HCT116 (cell line): ENCODE data around the gene TALDO1. TPM values are rescaled to one million over a fixed set of nuclear protein-coding genes. Genes with fewer than 3 reads are reported as not detected.

ENCODE experiments used
- ATAC-seq: fragments of 200-7000 bp; cut with Tn5 transposase; 2 replicates; pipeline ENCODE4 v1.9.1; 2020; ENCODE audit warnings: mild to moderate bottlenecking, moderate library complexity
- BruUV-seq: library from RNA; stranded (reverse); fragments of 400-500 nt; replicated peaks from 2 replicates; lab custom pipeline; 2021; lab: Mats Ljungman, UMichigan
- CTCF ChIA-PET: fragments of 300-600 bp; sonication (Branson Sonifier 250); formaldehyde crosslinking; loops from one replicate; lab custom pipeline; 2021; ENCODE audit warnings: antibody characterized with exemption; lab: Charles Lee
- POLR2A ChIA-PET: fragments of 300-600, 350-600 bp; sonication (Branson Sonifier 250); formaldehyde crosslinking; loops from one replicate; lab custom pipeline; 2021; ENCODE audit warnings: antibody characterized with exemption; lab: Charles Lee
- RAD21 ChIA-PET, 2 experiments: fragments of 300-600 bp; sonication (Branson Sonifier 250); formaldehyde crosslinking; loops; one replicate each; lab custom pipeline; 2023; ENCODE audit warnings: low total read pairs in 2 of 2; ENCODE audit not compliant: uncharacterized antibody in 2 of 2, unreplicated experiment in 2 of 2, low non-redundant PET in 1 of 2; lab: Charles Lee
- DNase-seq: peaks from one replicate; pipeline ENCODE4 v3.0.0-alpha.2; 2010; ENCODE audit warnings: low read depth, low spot score
- H2AFZ ChIP-seq: fragments of 200-600 bp; shearing (Covaris generic), sonication (generic); 2 replicates; pipeline ENCODE4 v1.6.1; 2017; ENCODE audit warnings: low read depth, mixed run types, mixed read lengths, antibody characterized with exemption, low read length; ENCODE audit not compliant: poor library complexity, severe bottlenecking
- H3K27ac ChIP-seq: 2 replicates; pipeline ENCODE4 v1.5.1; 2012; ENCODE audit warnings: low read depth, low read length
- H3K27me3 ChIP-seq: fragments of 200-600 bp; sonication (generic); 2 replicates; pipeline ENCODE4 v1.6.1; 2016; ENCODE audit warnings: mixed run types, low read length, mixed read lengths; ENCODE audit not compliant: insufficient read depth
- H3K36me3 ChIP-seq, 2 experiments: fragments of 200-500 bp in 1 of 2; fragments of 200-600 bp in 1 of 2; sonication (Bioruptor generic) in 1 of 2; sonication (generic) in 1 of 2; 2 replicates each; pipeline versions ENCODE4 v1.5.1 to v1.6.1; 2014 to 2016; ENCODE audit warnings: low read length in 2 of 2, inconsistent platforms in 1 of 2, mixed read lengths in 1 of 2, mixed run types in 1 of 2; ENCODE audit not compliant: insufficient read depth in 2 of 2, control insufficient read depth in 1 of 2
- H3K4me1 ChIP-seq, 2 experiments: fragments of 200-600 bp in 1 of 2; sonication (generic) in 1 of 2; 2 replicates each; pipeline versions ENCODE4 v1.5.1 to v1.6.1; 2012 to 2017; ENCODE audit warnings: low read length in 2 of 2, inconsistent platforms in 1 of 2, mild to moderate bottlenecking in 1 of 2, mixed read lengths in 1 of 2, mixed run types in 1 of 2, moderate library complexity in 1 of 2; ENCODE audit not compliant: insufficient read depth in 2 of 2, control insufficient read depth in 1 of 2
- H3K4me2 ChIP-seq: fragments of 200-600 bp; sonication (generic); 2 replicates; pipeline ENCODE4 v1.6.1; 2017; ENCODE audit warnings: mixed run types, low read length, mixed read lengths
- H3K4me3 ChIP-seq, 2 experiments: fragments of 200-600 bp in 1 of 2; sonication (generic) in 1 of 2; replicated peaks in 1 of 2; 2 replicates each; pipeline ENCODE4 v1.5.1; 2011 to 2016; ENCODE audit warnings: low read length in 2 of 2, control low read depth in 1 of 2, low read depth in 1 of 2, mild to moderate bottlenecking in 1 of 2, mixed read lengths in 1 of 2, mixed run types in 1 of 2
- H3K79me2 ChIP-seq: fragments of 200-600 bp; sonication (generic); 2 replicates; pipeline ENCODE4 v1.6.1; 2017; ENCODE audit warnings: mild to moderate bottlenecking, mixed run types, low read length, moderate library complexity, mixed read lengths; ENCODE audit not compliant: insufficient read depth
- H3K9ac ChIP-seq: fragments of 200-600 bp; sonication (generic); 2 replicates; pipeline ENCODE4 v1.6.1; 2016; ENCODE audit warnings: low read length, mixed read lengths
- H3K9me2 ChIP-seq: fragments of 200-600 bp; sonication (generic), shearing (Covaris generic); 2 replicates; pipeline ENCODE4 v1.6.1; 2017; ENCODE audit warnings: mixed run types, mild to moderate bottlenecking, moderate library complexity; ENCODE audit not compliant: insufficient read depth
- H3K9me3 ChIP-seq, 2 experiments: fragments of 200-500 bp in 1 of 2; fragments of 200-600 bp in 1 of 2; sonication (Bioruptor generic) in 1 of 2; sonication (generic) in 1 of 2; 2 replicates each; pipeline ENCODE4 v1.6.1; 2014 to 2017; ENCODE audit warnings: low read length in 2 of 2, mixed read lengths in 2 of 2, inconsistent platforms in 1 of 2, low read depth in 1 of 2, mild to moderate bottlenecking in 1 of 2, mixed run types in 1 of 2, moderate library complexity in 1 of 2; ENCODE audit not compliant: control insufficient read depth in 1 of 2, insufficient read depth in 1 of 2
- H4K20me1 ChIP-seq: fragments of 200-600 bp; sonication (generic), shearing (Covaris generic); 2 replicates; pipeline ENCODE4 v1.6.1; 2017; ENCODE audit warnings: mixed run types, mild to moderate bottlenecking, moderate library complexity; ENCODE audit not compliant: insufficient read depth
- CTCF ChIP-seq, 3 experiments: fragments of 200-600 bp in 1 of 3; sonication (generic) in 1 of 3; IDR thresholded peaks in 2 of 3; conservative IDR thresholded peaks in 1 of 3; 2 replicates each; pipeline ENCODE4 v1.5.1; 2012 to 2017; ENCODE audit warnings: low read depth in 2 of 3, low read length in 2 of 3, antibody characterized with exemption in 1 of 3, borderline replicate concordance in 1 of 3, control low read depth in 1 of 3, mild to moderate bottlenecking in 1 of 3, mixed read lengths in 1 of 3, mixed run types in 1 of 3, moderate library complexity in 1 of 3; ENCODE audit not compliant: insufficient read depth in 1 of 3
- EGR1 ChIP-seq: IDR thresholded peaks from 2 replicates; pipeline ENCODE4 v1.6.1; 2012; ENCODE audit warnings: low read depth
- JUND ChIP-seq: IDR thresholded peaks from 2 replicates; pipeline ENCODE4 v1.6.1; 2012
- RAD21 ChIP-seq: IDR thresholded peaks from 2 replicates; pipeline ENCODE4 v1.6.1; 2012; ENCODE audit warnings: low read depth, mild to moderate bottlenecking
- SRF ChIP-seq: IDR thresholded peaks from 2 replicates; pipeline ENCODE4 v1.6.1; 2012; ENCODE audit warnings: low read depth
- YY1 ChIP-seq: IDR thresholded peaks from 2 replicates; pipeline ENCODE4 v1.6.1; 2011; ENCODE audit warnings: low read length, low read depth, moderate library complexity, mild to moderate bottlenecking; ENCODE audit not compliant: insufficient replicate concordance; ENCODE audit errors: extremely low read depth
- ZBTB33 ChIP-seq: IDR thresholded peaks from 2 replicates; pipeline ENCODE4 v1.6.1; 2011; ENCODE audit warnings: mild to moderate bottlenecking, low read length, moderate library complexity; ENCODE audit not compliant: insufficient replicate concordance; ENCODE audit errors: extremely low read depth
- ZFX ChIP-seq: fragments of 450-650 bp; IDR thresholded peaks from 2 replicates; pipeline ENCODE4 v1.6.1; 2017
- ZNF274 ChIP-seq: fragments of 200-500 bp; sonication (Bioruptor generic); IDR thresholded peaks from 2 replicates; pipeline ENCODE4 v1.6.1; 2014; ENCODE audit warnings: mild to moderate bottlenecking, low read depth, low read length, inconsistent platforms
- intact Hi-C: fragments of 100-400 bp; cut with micrococcal nuclease; formaldehyde crosslinking; loops from 2 replicates; pipeline ENCODE4 v1.10.0; 2022
- total RNA-seq: library from RNA; stranded (reverse); gene quantifications from one replicate; pipeline ENCODE4 v1.2.1, GENCODE V29; 2021; ENCODE audit not compliant: unreplicated experiment

TALDO1 gene
- total RNA-seq, 1 experiment from 2014 or later, result 242 TPM

- DNase-seq (no peak), ATAC-seq (no peak)
- Histone ChIP-seq H3K27me3 (no peaks in the 10 kb centered on the region), H3K36me3 (peaks cover 0 to 4% of the 10 kb centered on the region in 2 experiments; a peak in 1 of 4 replicates), H3K9ac (no peak overlapping the region), H3K4me2 (no peak overlapping the region), H3K9me2 (no peaks in the 10 kb centered on the region), H4K20me1 (no peaks in the 10 kb centered on the region), H3K27ac (no peak overlapping the region), H2AFZ (no peak overlapping the region), H3K9me3 (no peaks in the 10 kb centered on the region), H3K4me1 (peaks cover 13 to 25% of the 10 kb centered on the region in 2 experiments), H3K4me3 (no peak overlapping the region), H3K79me2 (no peaks in the 10 kb centered on the region)
- intact Hi-C loops, result no loop called here
- no TSS peak for BruUV-seq
- TF ChIP-seq EGR1 (no peak), CTCF (IDR thresholded peaks at IDR 0.05 in 2 of 3, conservative IDR thresholded peaks at IDR 0.05 in 1 of 3; ENCODE audit: borderline replicate concordance in 1 of 3, insufficient read depth in 1 of 3, low read depth in 2 of 3, low read length in 2 of 3) (peak in 2 of 3 experiments; percentile 12 to 17; a peak in 1 of 6 replicates)
- POLR2A ChIA-PET, result no interaction called here
- CTCF ChIA-PET, result no interaction called here
- RAD21 ChIA-PET, result no interaction called here
These were observed 40.9 kb downstream of the TALDO1 start for GRCh38 chr11:788009-788640.

- BruUV-seq, result no TSS peak
- peaks cover 0 to 4% of the 10 kb centered on the region in 2 experiments; a peak in 1 of 4 replicates for H3K36me3 ChIP-seq
- no peaks in the 10 kb centered on the region for H3K9me2 ChIP-seq
- no peak for DNase-seq
- H3K4me3 ChIP-seq, result no peak overlapping the region
- H3K9me3 ChIP-seq, result no peaks in the 10 kb centered on the region
- H3K27me3 ChIP-seq, result no peaks in the 10 kb centered on the region
- peaks cover 4% of the 10 kb centered on the region; the same call in 1 of the 2 replicates for H3K79me2 ChIP-seq
- intact Hi-C loops, result no loop called here
- no peak for ATAC-seq
- CTCF ChIA-PET, result no interaction called here
- POLR2A ChIA-PET, result no interaction called here
- RAD21 ChIA-PET, result no interaction called here
- H2AFZ ChIP-seq, result no peak overlapping the region
- no peak overlapping the region for H3K4me2 ChIP-seq
- H3K27ac ChIP-seq, result no peak overlapping the region
- H4K20me1 ChIP-seq, result no peaks in the 10 kb centered on the region
- peaks cover 7 to 16% of the 10 kb centered on the region in 2 experiments; a peak in 3 of 4 replicates for H3K4me1 ChIP-seq
- no peak overlapping the region for H3K9ac ChIP-seq
- TF ChIP-seq YY1 (no peak), JUND (no peak), CTCF (IDR thresholded peaks at IDR 0.05 in 2 of 3, conservative IDR thresholded peaks at IDR 0.05 in 1 of 3; ENCODE audit: borderline replicate concordance in 1 of 3, insufficient read depth in 1 of 3, low read depth in 2 of 3, low read length in 2 of 3) (no peak), RAD21 (no peak), ZBTB33 (no peak), SRF (no peak), ZNF274 (no peak), ZFX (no peak)
These were observed 42.0 kb downstream of the TALDO1 start for GRCh38 chr11:788953-789940.
